Mesendoderm (in vitro differentiated cells): Measurements from ENCODE around the gene PCBP1.
"Not testable (repeated sequence)": the region's sequence is repeated elsewhere in the genome, so short reads cannot be mapped to it uniquely, and the experiment has no call there.

ENCODE experiments used
- DNase-seq: peaks from one replicate; pipeline ENCODE4 v3.0.0; 2013
- H2AK5ac ChIP-seq: 2 replicates; pipeline ENCODE4 v1.6.1; 2013; ENCODE audit warnings: low read length, inconsistent platforms
- H2BK120ac ChIP-seq: 2 replicates; pipeline ENCODE4 v1.6.1; 2013; ENCODE audit warnings: low read depth, mild to moderate bottlenecking, low read length, moderate library complexity, mixed read lengths
- H2BK15ac ChIP-seq: replicated peaks from 2 replicates; pipeline ENCODE4 v1.6.1; 2013; ENCODE audit warnings: low read depth, mild to moderate bottlenecking, moderate library complexity
- H2BK5ac ChIP-seq: 2 replicates; pipeline ENCODE4 v1.6.1; 2013; ENCODE audit warnings: low read length, inconsistent platforms
- H3K18ac ChIP-seq: 2 replicates; pipeline ENCODE4 v1.6.1; 2013; ENCODE audit warnings: mild to moderate bottlenecking, low read length, mixed read lengths
- H3K23ac ChIP-seq: one replicate; pipeline ENCODE4 v1.6.1; 2013; ENCODE audit warnings: low read length
- H3K27ac ChIP-seq: 2 replicates; pipeline ENCODE4 v1.5.1; 2013; ENCODE audit warnings: low read depth, mild to moderate bottlenecking, inconsistent platforms, low read length, moderate library complexity
- H3K27me3 ChIP-seq: 2 replicates; pipeline ENCODE4 v1.6.1; 2013; ENCODE audit warnings: low read length, control low read depth, mild to moderate bottlenecking, inconsistent platforms; ENCODE audit not compliant: insufficient read depth, poor library complexity
- H3K36me3 ChIP-seq: 2 replicates; pipeline ENCODE4 v1.6.1; 2013; ENCODE audit warnings: low read length, inconsistent platforms; ENCODE audit not compliant: control insufficient read depth, insufficient read depth
- H3K4ac ChIP-seq: one replicate; pipeline ENCODE4 v1.6.1; 2013; ENCODE audit warnings: low read depth, mild to moderate bottlenecking, low read length, moderate library complexity
- H3K4me1 ChIP-seq: 2 replicates; pipeline ENCODE4 v1.6.1; 2013; ENCODE audit warnings: low read depth, low read length, inconsistent platforms; ENCODE audit not compliant: control insufficient read depth
- H3K4me2 ChIP-seq: 2 replicates; pipeline ENCODE4 v1.6.1; 2013; ENCODE audit warnings: low read length
- H3K4me3 ChIP-seq: 2 replicates; pipeline ENCODE4 v1.5.1; 2013; ENCODE audit warnings: mild to moderate bottlenecking, low read length
- H3K56ac ChIP-seq: one replicate; pipeline ENCODE4 v1.6.1; 2013; ENCODE audit warnings: low read length
- H3K79me1 ChIP-seq: 2 replicates; pipeline ENCODE4 v1.6.1; 2013; ENCODE audit warnings: low read length, inconsistent platforms
- H3K79me2 ChIP-seq: 2 replicates; pipeline ENCODE4 v1.6.1; 2013; ENCODE audit warnings: mild to moderate bottlenecking, low read length; ENCODE audit not compliant: control insufficient read depth, insufficient read depth
- H3K9ac ChIP-seq: 2 replicates; pipeline ENCODE4 v1.6.1; 2013; ENCODE audit warnings: low read length, inconsistent platforms
- H4K5ac ChIP-seq: one replicate; pipeline ENCODE4 v1.6.1; 2013; ENCODE audit warnings: low read length
- H4K8ac ChIP-seq: one replicate; pipeline ENCODE4 v1.6.1; 2013; ENCODE audit warnings: low read depth, mild to moderate bottlenecking, control low read depth, low read length, moderate library complexity
- WGBS: extraction: QIAGEN DNeasy Blood & Tissue Kit; methylation state at CpG from one replicate; pipeline ENCODE4 v1.1.7; 2013; ENCODE audit warnings: low lambda C conversion rate, missing lambda C conversion rate; ENCODE audit not compliant: insufficient coverage; ENCODE audit errors: extremely low coverage; 5-methylcytosine and 5-hydroxymethylcytosine counted together

PCBP1 gene

DNA sequence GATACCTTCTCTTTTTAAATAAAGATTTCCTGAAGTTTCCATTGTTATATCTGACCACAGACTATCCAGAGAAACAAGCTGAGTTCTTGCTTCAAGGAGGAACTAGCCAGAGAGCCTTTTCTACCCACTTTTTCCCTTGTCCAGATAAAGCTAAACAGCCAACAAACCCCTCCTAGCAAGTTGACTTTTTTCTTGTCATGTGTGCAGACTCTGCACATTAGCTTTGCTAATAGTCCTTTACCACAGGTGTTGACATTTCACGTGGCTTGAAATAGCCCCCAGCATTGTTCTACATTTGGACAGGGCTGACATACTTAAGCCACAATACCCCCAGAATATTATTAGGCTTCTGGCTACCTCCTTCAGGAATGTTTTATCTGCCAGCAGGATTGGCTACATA, 40.7 kb downstream of the PCBP1 start:
- no peak overlapping the region for H2BK15ac ChIP-seq
- no CpG with 5 or more reads among the region's 1 CpG for WGBS
- H3K23ac ChIP-seq, result no peak overlapping the region
- H4K5ac ChIP-seq, result no peak overlapping the region
- no peaks in the 10 kb centered on the region for H3K79me2 ChIP-seq
- H4K8ac ChIP-seq, result no peak overlapping the region
- no peaks in the 10 kb centered on the region for H3K27me3 ChIP-seq
- H2AK5ac ChIP-seq, result no peak overlapping the region
- H3K4me1 ChIP-seq, result peaks cover 1% of the 10 kb centered on the region
- H3K79me1 ChIP-seq, result no peaks in the 10 kb centered on the region
- DNase-seq, result no peak
- no peaks in the 10 kb centered on the region for H3K36me3 ChIP-seq
- no peak overlapping the region for H3K4ac ChIP-seq
- H2BK5ac ChIP-seq, result no peak overlapping the region
- H3K56ac ChIP-seq, result no peak overlapping the region
- H3K27ac ChIP-seq, result no peak overlapping the region
- no peak overlapping the region for H2BK120ac ChIP-seq
- H3K4me3 ChIP-seq, result no peak overlapping the region
- H3K9ac ChIP-seq, result no peak overlapping the region
- no peak overlapping the region for H3K4me2 ChIP-seq
- H3K18ac ChIP-seq, result no peak overlapping the region

- not testable (repeated sequence) for H2AK5ac ChIP-seq, H3K4me2 ChIP-seq, H3K18ac ChIP-seq, H3K4me1 ChIP-seq, H4K8ac ChIP-seq, H3K79me2 ChIP-seq, H2BK120ac ChIP-seq, H3K79me1 ChIP-seq, H2BK15ac ChIP-seq, H4K5ac ChIP-seq, DNase-seq, H3K27ac ChIP-seq, H3K9ac ChIP-seq, H2BK5ac ChIP-seq, H3K36me3 ChIP-seq, H3K56ac ChIP-seq, H3K23ac ChIP-seq, H3K4me3 ChIP-seq, H3K27me3 ChIP-seq, H3K4ac ChIP-seq
- no CpG with 5 or more reads among the region's 17 CpGs for WGBS
Observed at GRCh38 chr2:70131344-70132143, 44.3 kb downstream of the PCBP1 start.

DNA sequence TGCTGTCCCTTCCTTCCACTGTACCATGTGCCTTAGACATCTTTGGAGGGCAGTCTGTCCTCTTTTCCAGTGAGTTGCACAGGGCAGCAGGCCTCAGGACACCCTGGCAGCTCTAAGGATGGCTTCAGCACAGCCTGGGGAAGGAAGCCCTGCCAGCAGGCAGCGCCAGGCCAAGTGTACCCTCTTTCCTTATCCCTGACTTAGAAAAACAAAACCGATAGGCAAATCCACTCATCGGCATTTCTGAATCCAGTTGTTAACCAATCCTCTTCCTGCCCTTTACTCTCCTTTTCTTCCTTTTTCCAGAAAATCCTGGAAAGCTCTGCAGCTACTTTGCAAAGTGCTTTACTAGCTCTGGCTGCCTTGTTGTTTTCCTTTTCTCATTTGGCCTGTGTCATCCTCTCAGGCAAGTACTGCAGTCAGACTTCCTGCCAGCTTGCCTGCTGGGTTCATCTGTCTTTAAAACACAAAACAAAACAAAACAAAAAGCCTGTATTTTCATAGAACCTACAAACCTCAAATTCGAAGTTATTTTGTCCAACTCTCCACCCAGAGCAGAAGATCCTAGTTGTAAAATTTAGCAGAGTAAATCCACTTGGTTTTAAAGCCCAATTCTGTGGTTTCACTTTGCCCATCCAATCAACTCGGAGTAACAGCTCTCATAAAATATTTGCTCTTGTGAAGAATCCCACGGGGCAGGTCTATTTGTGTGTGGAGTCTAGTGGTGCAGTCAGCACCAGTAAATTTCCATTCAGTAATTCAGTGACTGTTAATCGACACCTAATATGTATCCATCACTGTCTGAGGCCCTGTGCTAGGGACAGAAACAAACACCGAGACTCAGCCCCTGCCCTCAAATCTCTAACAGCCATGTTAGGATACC, 45.2 kb downstream of the PCBP1 start:
- DNase-seq, result peak; percentile 37

DNA sequence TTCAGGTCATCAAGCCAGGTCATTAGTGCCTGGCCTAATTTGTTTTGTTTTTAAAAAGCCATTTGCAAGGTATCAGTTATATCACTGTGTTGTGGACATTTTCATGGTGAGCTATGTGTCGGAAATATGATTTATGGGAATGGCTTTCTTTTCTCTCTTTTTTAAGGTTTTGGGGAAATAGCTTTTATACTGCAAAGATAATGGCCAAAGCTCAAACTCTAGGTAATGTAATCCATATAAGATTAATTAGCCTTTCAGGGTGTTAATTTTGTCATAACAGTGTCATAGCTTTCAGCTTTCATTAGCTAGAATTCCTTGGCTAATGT, 45.8 kb downstream of the PCBP1 start:
- H3K36me3 ChIP-seq, result no peaks in the 10 kb centered on the region
- no peak overlapping the region for H2BK5ac ChIP-seq
- no peaks in the 10 kb centered on the region for H3K79me1 ChIP-seq
- H3K4me3 ChIP-seq, result no peak overlapping the region
- no peak overlapping the region for H2BK120ac ChIP-seq
- peak overlapping the region; percentile 10 for H3K27ac ChIP-seq
- no peaks in the 10 kb centered on the region for H3K79me2 ChIP-seq
- no peak overlapping the region for H3K23ac ChIP-seq
- H4K5ac ChIP-seq, result no peak overlapping the region
- H2BK15ac ChIP-seq, result no peak overlapping the region
- no peak overlapping the region for H3K56ac ChIP-seq
- no peaks in the 10 kb centered on the region for H3K4me1 ChIP-seq
- H3K4me2 ChIP-seq, result no peak overlapping the region
- H3K27me3 ChIP-seq, result no peaks in the 10 kb centered on the region
- no peak overlapping the region for H3K4ac ChIP-seq
- no peak overlapping the region for H2AK5ac ChIP-seq
- no peak overlapping the region for H3K9ac ChIP-seq
- H3K18ac ChIP-seq, result no peak overlapping the region
- no peak overlapping the region for H4K8ac ChIP-seq
- DNase-seq, result no peak
- no CpG with 5 or more reads among the region's 1 CpG for WGBS

More for the DNA sequence above, 45.2 kb downstream of the PCBP1 start:
- H3K9ac ChIP-seq, result peak overlapping the region; percentile 37
- no peaks in the 10 kb centered on the region for H3K27me3 ChIP-seq
- H2AK5ac ChIP-seq, result no peak overlapping the region
- H3K27ac ChIP-seq, result peak overlapping the region; percentile 61
- peak overlapping the region; percentile 78 for H3K56ac ChIP-seq
- no peak overlapping the region for H3K4me2 ChIP-seq
- H2BK5ac ChIP-seq, result no peak overlapping the region
- peak overlapping the region; percentile 13 for H2BK120ac ChIP-seq
- no peaks in the 10 kb centered on the region for H3K4me1 ChIP-seq
- no peak overlapping the region for H4K5ac ChIP-seq
- H3K4me3 ChIP-seq, result no peak overlapping the region
- H4K8ac ChIP-seq, result no peak overlapping the region
- no peaks in the 10 kb centered on the region for H3K79me1 ChIP-seq
- peak overlapping the region; percentile 91 for H3K4ac ChIP-seq
- H3K36me3 ChIP-seq, result no peaks in the 10 kb centered on the region
- WGBS, result no CpG with 5 or more reads among the region's 8 CpGs
- no peak overlapping the region for H3K23ac ChIP-seq
- no peak overlapping the region for H2BK15ac ChIP-seq
- H3K79me2 ChIP-seq, result no peaks in the 10 kb centered on the region
- H3K18ac ChIP-seq, result peak overlapping the region; percentile 54

DNA sequence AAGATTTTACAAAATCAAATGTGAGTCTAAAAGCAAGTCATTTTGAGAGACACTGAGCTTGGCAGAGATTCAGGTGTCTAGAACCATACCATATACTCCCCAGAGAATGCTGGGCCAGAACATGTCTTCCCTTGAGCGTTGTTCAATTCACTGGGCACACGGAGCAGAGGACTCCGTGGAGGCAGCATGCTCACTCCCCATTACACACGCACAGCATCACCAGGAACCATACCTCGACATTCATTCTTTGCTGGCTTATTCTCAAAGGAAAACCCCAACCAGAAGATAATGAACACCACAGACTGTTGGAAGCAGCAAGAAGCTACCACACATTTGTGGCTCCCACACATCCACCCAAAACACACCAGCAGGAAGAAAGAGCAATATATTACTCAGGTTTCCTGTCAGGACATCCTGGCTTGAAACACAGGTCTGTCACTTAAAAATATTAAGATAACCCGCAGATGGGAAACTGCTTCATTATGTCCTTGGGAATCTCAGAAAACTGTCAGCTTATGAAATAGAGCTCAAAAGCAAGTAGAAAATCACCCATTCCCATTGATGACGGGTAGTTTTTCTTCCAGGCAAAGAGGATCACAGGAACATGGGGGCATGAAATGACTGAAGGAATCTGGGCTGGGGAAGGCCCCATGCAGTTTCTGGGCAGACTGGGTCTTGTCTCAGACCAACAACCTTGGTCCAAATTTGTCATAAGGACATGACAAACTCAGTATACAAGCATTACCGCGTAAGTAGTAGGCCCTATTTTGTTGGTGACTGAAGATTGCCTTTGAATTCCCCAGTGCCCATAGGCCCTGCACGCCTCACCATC, 46.4 kb downstream of the PCBP1 start:
- no CpG with 5 or more reads among the region's 10 CpGs for WGBS
- no peak for DNase-seq
- no peak overlapping the region for H4K8ac ChIP-seq

More for the DNA sequence above, 46.4 kb downstream of the PCBP1 start:
- Histone ChIP-seq H3K4me3 (no peak overlapping the region), H4K5ac (no peak overlapping the region), H3K4me2 (no peak overlapping the region), H3K4me1 (no peaks in the 10 kb centered on the region), H3K27me3 (no peaks in the 10 kb centered on the region), H3K36me3 (no peaks in the 10 kb centered on the region), H2BK120ac (peak overlapping the region; percentile 7), H3K27ac (no peak overlapping the region), H3K4ac (no peak overlapping the region), H3K79me1 (no peaks in the 10 kb centered on the region), H3K9ac (no peak overlapping the region), H2BK5ac (no peak overlapping the region), H2AK5ac (no peak overlapping the region), H2BK15ac (no peak overlapping the region), H3K18ac (no peak overlapping the region), H3K23ac (no peak overlapping the region), H3K79me2 (no peaks in the 10 kb centered on the region), H3K56ac (no peak overlapping the region)
